SH-SY5Y (cell line): ENCODE results near the gene FGF12.

ENCODE experiments used
- GATA2 ChIP-seq: IDR thresholded peaks from 2 replicates; pipeline ENCODE4 v1.6.1; 2011; ENCODE audit warnings: mild to moderate bottlenecking, low read depth, low read length
- GATA3 ChIP-seq: IDR thresholded peaks from 2 replicates; pipeline ENCODE4 v1.6.1; 2011; ENCODE audit warnings: low read depth, mild to moderate bottlenecking, low read length, moderate library complexity

DNA sequence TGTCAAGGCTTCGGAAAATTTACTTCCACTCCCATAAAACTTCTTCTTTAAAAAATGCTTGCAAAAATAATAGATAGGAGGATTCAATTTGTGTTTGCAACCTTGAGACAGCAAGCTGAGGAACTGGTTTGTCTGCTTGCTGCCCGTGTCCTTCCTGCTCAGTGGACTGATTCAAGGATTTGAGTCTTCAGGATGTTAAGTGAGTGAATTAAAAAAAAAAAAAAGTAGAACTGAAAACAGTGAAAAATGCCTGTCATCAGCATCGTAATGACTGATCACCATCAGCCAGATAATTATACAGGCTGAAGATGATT lies 453.7 kb downstream of the FGF12 start:
- TF ChIP-seq GATA2, result no peak
- TF ChIP-seq GATA3, result no peak
